ENCODE results near the gene ARL14EPL.
"Not testable (repeated sequence)": the region's sequence is repeated elsewhere in the genome, so short reads cannot be mapped to it uniquely, and the experiment has no call there.

ARL14EPL gene

DNA sequence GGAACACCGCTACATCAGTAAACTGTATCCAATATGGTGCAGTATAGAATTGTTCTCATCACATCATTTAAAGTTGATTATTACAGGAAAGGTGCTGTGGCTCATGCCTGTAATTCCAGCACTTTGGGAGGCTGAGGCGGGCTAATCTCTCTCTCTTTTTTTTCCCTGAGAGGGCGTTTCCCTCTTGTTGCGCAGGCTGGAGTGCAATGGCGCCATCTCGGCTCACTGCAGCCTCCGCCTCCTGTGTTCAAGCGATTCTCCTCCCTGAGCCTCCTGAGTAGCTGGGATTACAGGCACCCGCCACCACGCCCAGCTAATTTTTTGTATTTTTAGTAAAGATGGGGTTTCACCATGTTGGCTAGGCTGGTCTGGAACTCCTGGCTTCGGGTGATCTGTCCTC is 54.0 kb downstream of the ARL14EPL start:
- not testable (repeated sequence) for DNase-seq; H3K36me3 ChIP-seq (ENCODE audit: control insufficient read depth in 4 of 4, insufficient read depth in 4 of 4, low read length in 3 of 4); H3K9me3 ChIP-seq (ENCODE audit: control extremely low read depth in 1 of 5, control insufficient read depth in 4 of 5, insufficient read depth in 2 of 5, low read depth in 1 of 5, low read length in 4 of 5); H3K27me3 ChIP-seq (replicated peaks in 2 of 5; ENCODE audit: control insufficient read depth in 4 of 5, insufficient read depth in 5 of 5, low read length in 4 of 5); H3K27ac ChIP-seq (ENCODE audit: insufficient read depth in 1 of 2, low read depth in 1 of 2, low read length in 2 of 2, poor library complexity in 1 of 2, severe bottlenecking in 2 of 2)
- POLR2A ChIA-PET = interaction anchor here (0.6 kb wide), 1 partner anchor 422 kb away, joined by 3 read pairs; no protein-coding TSS in a partner anchor
- Histone ChIP-seq H3K4me1 (ENCODE audit: control extremely low read depth in 1 of 4, control insufficient read depth in 4 of 4, insufficient read depth in 4 of 4, low read length in 3 of 4) (peaks cover 9 to 16% (median 14%) of the 10 kb centered on the region in 4 experiments), H3K4me3 (ENCODE audit: control insufficient read depth in 1 of 7, extremely low read depth in 1 of 7, insufficient read depth in 4 of 7, low read depth in 2 of 7, low read length in 6 of 7) (peak overlapping the region in 2 of 7 experiments; percentile 69 to 90)
- 100% methylated on average over 3 of the region's 11 CpGs for WGBS (ENCODE audit: insufficient coverage)
- CTCF ChIA-PET = interaction anchor here (1.0 to 1.8 kb wide), 2 partner anchors 10 to 18 kb away, joined by 3 to 4 read pairs; no protein-coding TSS in a partner anchor

- Histone ChIP-seq H3K27me3 (replicated peaks in 2 of 5; ENCODE audit: control insufficient read depth in 4 of 5, insufficient read depth in 5 of 5, low read length in 4 of 5) (no peaks in the 10 kb centered on the region), H3K4me3 (ENCODE audit: control insufficient read depth in 1 of 7, extremely low read depth in 1 of 7, insufficient read depth in 4 of 7, low read depth in 2 of 7, low read length in 6 of 7) (no peak overlapping the region), H3K9me3 (ENCODE audit: control extremely low read depth in 1 of 5, control insufficient read depth in 4 of 5, insufficient read depth in 2 of 5, low read depth in 1 of 5, low read length in 4 of 5) (no peaks in the 10 kb centered on the region), H3K4me1 (ENCODE audit: control extremely low read depth in 1 of 4, control insufficient read depth in 4 of 4, insufficient read depth in 4 of 4, low read length in 3 of 4) (peaks cover 9 to 16% (median 14%) of the 10 kb centered on the region in 4 experiments), H3K36me3 (ENCODE audit: control insufficient read depth in 4 of 4, insufficient read depth in 4 of 4, low read length in 3 of 4) (peaks cover 4 to 22% (median 13%) of the 10 kb centered on the region in 4 experiments), H3K27ac (ENCODE audit: insufficient read depth in 1 of 2, low read depth in 1 of 2, low read length in 2 of 2, poor library complexity in 1 of 2, severe bottlenecking in 2 of 2) (no peak overlapping the region)
- ChIA-PET POLR2A (no interaction called here), CTCF (no interaction called here)
- DNase-seq = peak in 2 of 3 donors; percentile 25 to 28
Observed at GRCh38 chr5:116088062-116088461, 55.8 kb downstream of the ARL14EPL start.

GRCh38 chr5:116090302-116090701 is 58.0 kb downstream of the ARL14EPL start:
- no peaks in the 10 kb centered on the region for H3K9me3 ChIP-seq (ENCODE audit: control extremely low read depth in 1 of 5, control insufficient read depth in 4 of 5, insufficient read depth in 2 of 5, low read depth in 1 of 5, low read length in 4 of 5)
- H3K36me3 ChIP-seq (ENCODE audit: control insufficient read depth in 4 of 4, insufficient read depth in 4 of 4, low read length in 3 of 4) = peaks cover 12 to 40% (median 22%) of the 10 kb centered on the region in 4 experiments
- ChIA-PET POLR2A (no interaction called here), CTCF (no interaction called here)
- no peak overlapping the region for H3K4me3 ChIP-seq (ENCODE audit: control insufficient read depth in 1 of 7, extremely low read depth in 1 of 7, insufficient read depth in 4 of 7, low read depth in 2 of 7, low read length in 6 of 7)
- DNase-seq = no peak
- peaks cover 6 to 9% (median 7%) of the 10 kb centered on the region in 4 experiments for H3K4me1 ChIP-seq (ENCODE audit: control extremely low read depth in 1 of 4, control insufficient read depth in 4 of 4, insufficient read depth in 4 of 4, low read length in 3 of 4)
- no peak overlapping the region for H3K27ac ChIP-seq (ENCODE audit: insufficient read depth in 1 of 2, low read depth in 1 of 2, low read length in 2 of 2, poor library complexity in 1 of 2, severe bottlenecking in 2 of 2)
- no peaks in the 10 kb centered on the region for H3K27me3 ChIP-seq (replicated peaks in 2 of 5; ENCODE audit: control insufficient read depth in 4 of 5, insufficient read depth in 5 of 5, low read length in 4 of 5)
- 90% methylated on average over 2 of the region's 3 CpGs for WGBS (ENCODE audit: insufficient coverage)

GRCh38 chr5:116091416-116091815 is 59.1 kb downstream of the ARL14EPL start:
- ChIA-PET CTCF (interaction anchor here (0.6 kb wide), 1 partner anchor 66 kb away, joined by 3 read pairs; no protein-coding TSS in a partner anchor), POLR2A (no interaction called here)
- no peak overlapping the region for H3K4me3 ChIP-seq (ENCODE audit: control insufficient read depth in 1 of 7, extremely low read depth in 1 of 7, insufficient read depth in 4 of 7, low read depth in 2 of 7, low read length in 6 of 7)
- WGBS (ENCODE audit: insufficient coverage) = no CpG with 5 or more reads among the region's 1 CpG
- no peak overlapping the region for H3K27ac ChIP-seq (ENCODE audit: insufficient read depth in 1 of 2, low read depth in 1 of 2, low read length in 2 of 2, poor library complexity in 1 of 2, severe bottlenecking in 2 of 2)
- no peaks in the 10 kb centered on the region for H3K27me3 ChIP-seq (replicated peaks in 2 of 5; ENCODE audit: control insufficient read depth in 4 of 5, insufficient read depth in 5 of 5, low read length in 4 of 5)
- DNase-seq = no peak
- H3K9me3 ChIP-seq (ENCODE audit: control extremely low read depth in 1 of 5, control insufficient read depth in 4 of 5, insufficient read depth in 2 of 5, low read depth in 1 of 5, low read length in 4 of 5) = no peaks in the 10 kb centered on the region
- peaks cover 0 to under 1% (median 0%) of the 10 kb centered on the region in 4 experiments for H3K4me1 ChIP-seq (ENCODE audit: control extremely low read depth in 1 of 4, control insufficient read depth in 4 of 4, insufficient read depth in 4 of 4, low read length in 3 of 4)
- H3K36me3 ChIP-seq (ENCODE audit: control insufficient read depth in 4 of 4, insufficient read depth in 4 of 4, low read length in 3 of 4) = peaks cover 12 to 44% (median 22%) of the 10 kb centered on the region in 4 experiments

GRCh38 chr5:116097301-116097700 is 65.0 kb downstream of the ARL14EPL start:
- POLR2A ChIA-PET = no interaction called here
- no peak overlapping the region for H3K27ac ChIP-seq (ENCODE audit: insufficient read depth in 1 of 2, low read depth in 1 of 2, low read length in 2 of 2, poor library complexity in 1 of 2, severe bottlenecking in 2 of 2)
- no peaks in the 10 kb centered on the region for H3K27me3 ChIP-seq (replicated peaks in 2 of 5; ENCODE audit: control insufficient read depth in 4 of 5, insufficient read depth in 5 of 5, low read length in 4 of 5)
- H3K36me3 ChIP-seq (ENCODE audit: control insufficient read depth in 4 of 4, insufficient read depth in 4 of 4, low read length in 3 of 4) = peaks cover 23 to 49% (median 27%) of the 10 kb centered on the region in 4 experiments
- no peak for DNase-seq
- no peaks in the 10 kb centered on the region for H3K4me1 ChIP-seq (ENCODE audit: control extremely low read depth in 1 of 4, control insufficient read depth in 4 of 4, insufficient read depth in 4 of 4, low read length in 3 of 4)
- no peak overlapping the region for H3K4me3 ChIP-seq (ENCODE audit: control insufficient read depth in 1 of 7, extremely low read depth in 1 of 7, insufficient read depth in 4 of 7, low read depth in 2 of 7, low read length in 6 of 7)
- CTCF ChIA-PET = no interaction called here
- H3K9me3 ChIP-seq (ENCODE audit: control extremely low read depth in 1 of 5, control insufficient read depth in 4 of 5, insufficient read depth in 2 of 5, low read depth in 1 of 5, low read length in 4 of 5) = peaks cover 0 to 1% (median 0%) of the 10 kb centered on the region in 5 experiments
- no CpG with 5 or more reads among the region's 4 CpGs for WGBS (ENCODE audit: insufficient coverage)

DNA sequence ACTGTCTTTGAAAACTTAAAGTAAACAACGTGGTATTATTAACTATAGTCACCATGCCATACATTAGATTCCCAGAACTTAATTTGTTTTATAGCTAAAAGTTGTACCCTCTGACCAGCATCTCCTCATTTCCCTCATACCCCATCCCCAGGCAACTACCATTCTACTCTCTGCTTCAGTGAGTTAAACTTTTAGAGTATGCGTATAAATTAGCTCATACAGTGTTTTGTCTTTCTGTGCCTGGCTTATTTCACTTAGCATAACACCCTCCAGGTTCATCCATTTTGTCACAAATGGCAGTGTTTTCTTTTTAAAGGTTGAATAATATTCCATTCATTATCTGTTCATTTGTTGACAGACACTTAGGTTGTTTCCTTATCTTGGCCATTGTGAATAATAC is 66.7 kb downstream of the ARL14EPL start:
- WGBS (ENCODE audit: insufficient coverage) = no CpG with 5 or more reads among the region's 2 CpGs
- no peak for DNase-seq
- Histone ChIP-seq H3K4me1 (ENCODE audit: control extremely low read depth in 1 of 4, control insufficient read depth in 4 of 4, insufficient read depth in 4 of 4, low read length in 3 of 4) (no peaks in the 10 kb centered on the region), H3K27ac (ENCODE audit: insufficient read depth in 1 of 2, low read depth in 1 of 2, low read length in 2 of 2, poor library complexity in 1 of 2, severe bottlenecking in 2 of 2) (no peak overlapping the region), H3K4me3 (ENCODE audit: control insufficient read depth in 1 of 7, extremely low read depth in 1 of 7, insufficient read depth in 4 of 7, low read depth in 2 of 7, low read length in 6 of 7) (no peak overlapping the region), H3K9me3 (ENCODE audit: control extremely low read depth in 1 of 5, control insufficient read depth in 4 of 5, insufficient read depth in 2 of 5, low read depth in 1 of 5, low read length in 4 of 5) (peaks cover 0 to 2% (median 0%) of the 10 kb centered on the region in 5 experiments), H3K36me3 (ENCODE audit: control insufficient read depth in 4 of 4, insufficient read depth in 4 of 4, low read length in 3 of 4) (peaks cover 11 to 38% (median 16%) of the 10 kb centered on the region in 4 experiments), H3K27me3 (replicated peaks in 2 of 5; ENCODE audit: control insufficient read depth in 4 of 5, insufficient read depth in 5 of 5, low read length in 4 of 5) (no peaks in the 10 kb centered on the region)
- ChIA-PET POLR2A (no interaction called here), CTCF (no interaction called here)

DNA sequence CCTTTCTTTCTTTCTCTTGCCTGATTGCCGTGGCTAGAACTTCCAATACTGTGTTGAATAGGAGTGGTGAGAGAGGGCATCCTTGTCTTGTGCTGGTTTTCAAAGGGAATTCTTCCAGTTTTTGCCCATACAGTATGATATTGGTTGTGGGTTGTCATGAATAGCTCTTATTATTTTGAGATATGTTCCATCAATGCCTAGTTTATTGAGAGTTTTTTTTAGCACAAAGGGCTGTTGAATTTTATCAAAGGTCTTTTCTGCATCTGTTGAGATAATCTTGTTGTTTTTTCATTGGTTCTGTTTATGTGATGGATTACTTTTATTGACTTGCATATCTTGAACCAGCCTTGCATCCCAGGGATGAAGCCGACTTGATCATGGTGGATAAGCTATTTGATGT is 72.7 kb downstream of the ARL14EPL start:
- Histone ChIP-seq H3K9me3 (ENCODE audit: control extremely low read depth in 1 of 5, control insufficient read depth in 4 of 5, insufficient read depth in 2 of 5, low read depth in 1 of 5, low read length in 4 of 5) (peaks cover 2 to 25% (median 7%) of the 10 kb centered on the region in 5 experiments), H3K36me3 (ENCODE audit: control insufficient read depth in 4 of 4, insufficient read depth in 4 of 4, low read length in 3 of 4) (peaks cover 2 to 34% (median 8%) of the 10 kb centered on the region in 4 experiments)
- H3K4me1 ChIP-seq (ENCODE audit: control extremely low read depth in 1 of 4, control insufficient read depth in 4 of 4, insufficient read depth in 4 of 4, low read length in 3 of 4); POLR2A ChIA-PET; CTCF ChIA-PET; H3K27ac ChIP-seq (ENCODE audit: insufficient read depth in 1 of 2, low read depth in 1 of 2, low read length in 2 of 2, poor library complexity in 1 of 2, severe bottlenecking in 2 of 2); H3K27me3 ChIP-seq (replicated peaks in 2 of 5; ENCODE audit: control insufficient read depth in 4 of 5, insufficient read depth in 5 of 5, low read length in 4 of 5); H3K4me3 ChIP-seq (ENCODE audit: control insufficient read depth in 1 of 7, extremely low read depth in 1 of 7, insufficient read depth in 4 of 7, low read depth in 2 of 7, low read length in 6 of 7); DNase-seq: not testable (repeated sequence)
- no CpG with 5 or more reads among the region's 2 CpGs for WGBS (ENCODE audit: insufficient coverage)
